Skin of body (tissue), 3 donors: ENCODE results near the gene TOP2B. TPM values are rescaled to one million over a fixed set of nuclear protein-coding genes. Genes with fewer than 3 reads are reported as not detected.

ENCODE experiments used
- DNase-seq: peaks from one replicate; lab custom pipeline; 2025; lab: John Stamatoyannopoulos, UW
- small RNA-seq: library from RNA; depleted of rRNA; stranded (forward); fragments of <200 nt; gene quantifications from one replicate; pipeline ENCODE3, GENCODE V24; 2014; ENCODE audit warnings: low replicate concordance
- total RNA-seq: library from RNA; depleted of rRNA; stranded (reverse); fragments of >200 nt; gene quantifications from one replicate; pipeline ENCODE4 v1.2.3, GENCODE V29; 2014

TOP2B gene
- total RNA-seq, 1 donor from 2014 or later: 159 TPM

GRCh38 chr3:25565807-25566206 is 98.9 kb downstream of the TOP2B start:
- DNase-seq: no peak

GRCh38 chr3:25564075-25564474 is 100.6 kb downstream of the TOP2B start:
- no peak for DNase-seq

- no peak for DNase-seq
Measured at GRCh38 chr3:25563601-25564000, 101.1 kb downstream of the TOP2B start.

GRCh38 chr3:25558796-25559195 is 105.9 kb downstream of the TOP2B start:
- DNase-seq: no peak

- peak; percentile 19 for DNase-seq
Measured at GRCh38 chr3:25558121-25558520, 106.6 kb downstream of the TOP2B start.

- DNase-seq: no peak
Measured at GRCh38 chr3:25557694-25558093, 107.0 kb downstream of the TOP2B start.

- no peak for DNase-seq
Measured at GRCh38 chr3:25556447-25556846, 108.3 kb downstream of the TOP2B start.

- peak; percentile 30 for DNase-seq
Measured at GRCh38 chr3:25555695-25556437, 108.8 kb downstream of the TOP2B start.

- DNase-seq: no peak
Measured at GRCh38 chr3:25554376-25554775, 110.3 kb downstream of the TOP2B start.

GRCh38 chr3:25552251-25552650 is 112.5 kb downstream of the TOP2B start:
- DNase-seq: no peak

GRCh38 chr3:25548836-25549235 is 115.9 kb downstream of the TOP2B start:
- no peak for DNase-seq

GRCh38 chr3:25547943-25548674 is 116.6 kb downstream of the TOP2B start:
- DNase-seq: no peak

Small RNAs within 50 kb of the gene (small RNA-seq; reads per million reads assigned to genes)
- not detected for gene CRIP1P2
- gene RF01161: 0.19 reads per million
- gene RF02271: not detected

Other genes with a start within 250 kb of the TOP2B start
- 5.5 TPM for gene RARB, start 236.6 kb downstream of the TOP2B start, total RNA-seq
- gene NGLY1, start 118.5 kb upstream of the TOP2B start, total RNA-seq: 29.5 TPM
- gene OXSM, start 125.2 kb upstream of the TOP2B start, total RNA-seq: 8.5 TPM